NT2/D1 (cell line): ENCODE data around the gene ARL8A.

ENCODE experiments used
- YY1 ChIP-seq: IDR thresholded peaks from 2 replicates; pipeline ENCODE4 v1.6.1; 2011; ENCODE audit not compliant: insufficient read length, insufficient read depth
- ZNF274 ChIP-seq: IDR thresholded peaks from 2 replicates; pipeline ENCODE4 v1.6.1; 2011; ENCODE audit warnings: mild to moderate bottlenecking, low read depth, low read length

- TF ChIP-seq ZNF274 (no peak), YY1 (no peak)
Measured at GRCh38 chr1:202152399-202152798, 7.9 kb upstream of the ARL8A start.
